Hepatocyte (in vitro differentiated cells): ENCODE data around the gene RPL36A. TPM values are rescaled to one million over a fixed set of nuclear protein-coding genes. Genes with fewer than 3 reads are reported as not detected.

Experiments used
- DNase-seq: peaks from one replicate; pipeline ENCODE4 v3.0.0-alpha.2; 2016; ENCODE audit warnings: low spot score
- H2AFZ ChIP-seq: fragments of 200-600 bp; sonication (generic); 2 replicates; pipeline ENCODE4 v1.6.0; 2016; ENCODE audit warnings: antibody characterized with exemption, mild to moderate bottlenecking
- H3K27ac ChIP-seq: fragments of 200-600 bp; sonication (generic); 2 replicates; pipeline ENCODE4 v1.5.1; 2016; ENCODE audit warnings: mild to moderate bottlenecking
- H3K27me3 ChIP-seq: fragments of 200-600 bp; sonication (generic); 2 replicates; pipeline ENCODE4 v1.6.1; 2016
- H3K36me3 ChIP-seq: fragments of 200-600 bp; sonication (generic); replicated peaks from 2 replicates; pipeline ENCODE4 v1.5.1; 2016; ENCODE audit warnings: low read depth; ENCODE audit not compliant: insufficient read depth
- H3K4me1 ChIP-seq: fragments of 200-600 bp; sonication (generic); 2 replicates; pipeline ENCODE4 v1.5.1; 2016; ENCODE audit warnings: mild to moderate bottlenecking, moderate library complexity; ENCODE audit not compliant: insufficient read depth
- H3K4me2 ChIP-seq: fragments of 200-600 bp; sonication (generic); 2 replicates; pipeline ENCODE4 v1.6.0; 2016
- H3K4me3 ChIP-seq: fragments of 200-600 bp; sonication (generic); 2 replicates; pipeline ENCODE4 v1.5.1; 2016; ENCODE audit warnings: mild to moderate bottlenecking
- H3K79me2 ChIP-seq: fragments of 200-600 bp; sonication (generic); 2 replicates; pipeline ENCODE4 v1.6.0; 2017; ENCODE audit warnings: mild to moderate bottlenecking
- H3K9me2 ChIP-seq: fragments of 200-600 bp; sonication (generic); replicated peaks from 2 replicates; pipeline ENCODE4 v1.6.0; 2017; ENCODE audit warnings: mild to moderate bottlenecking; ENCODE audit not compliant: insufficient read depth
- H3K9me3 ChIP-seq: fragments of 200-600 bp; sonication (generic); 2 replicates; pipeline ENCODE4 v1.5.1; 2016; ENCODE audit warnings: low read depth, mild to moderate bottlenecking
- H4K20me1 ChIP-seq: fragments of 200-600 bp; sonication (generic); 2 replicates; pipeline ENCODE4 v1.6.0; 2016; ENCODE audit warnings: mild to moderate bottlenecking; ENCODE audit not compliant: insufficient read depth, poor library complexity, severe bottlenecking
- CTCF ChIP-seq: fragments of 200-600 bp; sonication (generic); IDR thresholded peaks from 2 replicates; pipeline ENCODE4 v1.5.1; 2016; ENCODE audit warnings: antibody characterized with exemption, mild to moderate bottlenecking; ENCODE audit not compliant: poor library complexity
- EZH2 ChIP-seq: fragments of 200-600 bp; sonication (generic); IDR thresholded peaks from 2 replicates; pipeline ENCODE4 v1.6.1; 2016; ENCODE audit warnings: antibody characterized with exemption, mild to moderate bottlenecking, borderline replicate concordance
- EZH2phosphoT487 ChIP-seq: fragments of 200-600 bp; sonication (generic); IDR thresholded peaks from one replicate; pipeline ENCODE4 v1.6.1; 2018; ENCODE audit warnings: antibody characterized with exemption, mild to moderate bottlenecking, low read depth, moderate library complexity; ENCODE audit not compliant: unreplicated experiment, severe bottlenecking
- WGBS: methylation state at CpG from one replicate; pipeline ENCODE4 v1.1.6; 2016; ENCODE audit warnings: low lambda C conversion rate; ENCODE audit errors: missing lambda C conversion rate; 5-methylcytosine and 5-hydroxymethylcytosine counted together
- polyA plus RNA-seq: library from polyadenylated mRNA; unstranded; fragments of >200 nt; fragmentation: Nextera tagmentation; extraction: Ambion mirVana; gene quantifications from 2 replicates; pipeline ENCODE4 v1.2.1, GENCODE V29; 2016
- total RNA-seq: library from RNA; depleted of rRNA; stranded (reverse); fragments of >200 nt; gene quantifications from 2 replicates; pipeline ENCODE4 v1.2.3, GENCODE V29; 2014

The RPL36A gene
- total and polyA plus RNA-seq, 2 experiments from 2014 or later, result 245 to 2,118 TPM

DNA sequence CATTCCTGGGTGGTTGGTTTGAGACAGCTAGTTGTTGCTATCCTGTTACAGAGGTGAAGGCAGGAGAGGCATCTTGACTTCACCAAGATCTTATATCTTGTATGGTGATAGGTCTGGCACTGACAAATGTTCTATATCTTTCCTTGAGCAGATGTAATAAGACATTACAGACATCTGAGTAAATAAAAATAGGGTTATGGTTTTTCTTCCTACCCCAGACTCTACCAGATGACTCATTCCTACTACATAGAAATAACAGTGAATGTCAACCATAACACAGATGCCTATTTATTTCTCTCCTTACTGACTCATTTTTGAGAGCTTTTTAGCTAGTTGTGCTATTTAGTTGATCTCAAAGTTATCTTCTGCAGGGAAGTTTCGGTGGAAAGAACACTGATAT, 39.1 kb downstream of the RPL36A start:
- H3K4me1 ChIP-seq, result no peaks in the 10 kb centered on the region
- H3K9me2 ChIP-seq, result no peaks in the 10 kb centered on the region
- H3K9me3 ChIP-seq, result no peaks in the 10 kb centered on the region
- no peak for DNase-seq
- H3K4me3 ChIP-seq, result no peak overlapping the region
- no peaks in the 10 kb centered on the region for H3K79me2 ChIP-seq
- H3K36me3 ChIP-seq, result no peaks in the 10 kb centered on the region
- H3K27ac ChIP-seq, result no peak overlapping the region
- H4K20me1 ChIP-seq, result no peaks in the 10 kb centered on the region
- no peaks in the 10 kb centered on the region for H3K27me3 ChIP-seq
- no peak for TF ChIP-seq EZH2phosphoT487
- TF ChIP-seq EZH2, result no peak
- no peak for TF ChIP-seq CTCF
- 48% methylated on average over 1 of the region's 1 CpG for WGBS
- no peak overlapping the region for H3K4me2 ChIP-seq
- H2AFZ ChIP-seq, result no peak overlapping the region

DNA sequence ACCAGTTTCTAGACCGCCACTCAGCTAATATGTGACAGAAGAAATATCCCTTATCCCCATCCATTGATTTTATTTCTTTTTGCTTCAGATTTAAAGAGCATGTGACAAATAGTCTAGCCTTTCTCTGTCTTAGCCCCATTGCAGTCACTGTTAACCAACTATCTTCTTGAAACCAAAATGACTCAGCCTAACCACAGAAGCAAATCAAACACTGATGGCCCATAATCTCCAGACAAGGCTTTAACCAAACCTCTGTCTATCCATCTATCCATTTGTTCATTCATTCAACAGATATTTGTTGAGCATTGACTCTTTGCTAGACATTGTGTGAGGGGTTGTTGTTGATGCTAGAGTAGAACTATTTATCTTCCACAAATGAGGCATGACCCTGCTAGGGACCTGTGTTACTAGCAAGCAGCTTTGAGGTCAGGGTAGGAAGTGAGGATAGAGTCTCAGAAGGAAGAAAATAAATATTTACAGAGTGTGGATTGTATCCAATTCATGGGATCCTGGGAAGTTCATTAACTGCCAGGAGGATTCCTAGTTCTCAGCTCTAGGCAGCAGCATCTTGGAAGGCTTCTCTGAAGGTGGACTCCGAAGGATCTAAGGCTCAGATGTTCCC, 39.8 kb downstream of the RPL36A start:
- Histone ChIP-seq H3K27ac (no peak overlapping the region), H3K4me1 (no peaks in the 10 kb centered on the region), H3K4me3 (no peak overlapping the region), H3K9me3 (no peaks in the 10 kb centered on the region), H4K20me1 (no peaks in the 10 kb centered on the region), H2AFZ (no peak overlapping the region), H3K27me3 (no peaks in the 10 kb centered on the region), H3K4me2 (no peak overlapping the region), H3K9me2 (no peaks in the 10 kb centered on the region), H3K36me3 (no peaks in the 10 kb centered on the region), H3K79me2 (no peaks in the 10 kb centered on the region)
- no peak for DNase-seq
- 84% methylated on average over 2 of the region's 2 CpGs for WGBS
- no peak for TF ChIP-seq EZH2phosphoT487
- no peak for TF ChIP-seq CTCF
- TF ChIP-seq EZH2, result no peak

DNA sequence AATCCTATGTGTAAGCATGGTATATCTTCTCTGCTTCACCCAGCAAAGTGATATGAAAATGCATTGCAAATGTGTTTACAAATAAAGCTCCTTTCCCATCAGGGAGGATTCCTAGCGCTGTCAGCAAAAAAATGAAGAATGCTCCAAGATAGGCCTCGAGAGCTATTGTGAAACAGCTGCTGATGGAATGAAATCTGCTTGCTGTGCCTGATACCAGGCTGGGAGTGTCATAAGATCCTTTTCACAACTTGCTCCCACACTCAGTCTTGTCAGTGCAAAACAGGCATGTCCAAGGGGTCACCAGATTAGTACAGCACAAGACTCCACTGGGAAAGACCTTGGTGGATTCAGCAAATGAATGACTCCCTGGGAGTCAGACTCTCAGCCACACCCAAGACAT, 51.3 kb downstream of the RPL36A start:
- 59% methylated on average over 2 of the region's 2 CpGs for WGBS
- H3K27ac ChIP-seq, result peak overlapping the region; percentile 37
- DNase-seq, result peak; percentile 23

More for the DNA sequence above, 51.3 kb downstream of the RPL36A start:
- H3K4me2 ChIP-seq, result no peak overlapping the region
- H3K79me2 ChIP-seq, result no peaks in the 10 kb centered on the region
- no peak overlapping the region for H2AFZ ChIP-seq
- no peaks in the 10 kb centered on the region for H3K27me3 ChIP-seq
- no peaks in the 10 kb centered on the region for H3K9me3 ChIP-seq
- H3K9me2 ChIP-seq, result no peaks in the 10 kb centered on the region
- no peak for TF ChIP-seq CTCF
- TF ChIP-seq EZH2, result no peak
- no peak for TF ChIP-seq EZH2phosphoT487
- no peaks in the 10 kb centered on the region for H3K36me3 ChIP-seq
- H3K4me1 ChIP-seq, result no peaks in the 10 kb centered on the region
- no peak overlapping the region for H3K4me3 ChIP-seq
- H4K20me1 ChIP-seq, result no peaks in the 10 kb centered on the region

Other genes starting within 250 kb of the RPL36A start
- 0.40 and 0.84 TPM in 2 replicates for gene DRP2, start 171.2 kb upstream of the RPL36A start, total RNA-seq
- 0.11 and 0.22 TPM in 2 replicates for gene DRP2, start 171.2 kb upstream of the RPL36A start, polyA plus RNA-seq
- gene TAF7L, start 99.7 kb upstream of the RPL36A start, total RNA-seq, result not detected in 2 replicates
- 0.08 TPM in 1 of 2 replicates, not detected in the other for gene TAF7L, start 99.7 kb upstream of the RPL36A start, polyA plus RNA-seq
- gene TIMM8A, start 42.3 kb upstream of the RPL36A start, total RNA-seq, result 8.8 and 10.2 TPM in 2 replicates
- gene TIMM8A, start 42.3 kb upstream of the RPL36A start, polyA plus RNA-seq, result 13.0 and 16.5 TPM in 2 replicates
- gene BTK, start 4.8 kb upstream of the RPL36A start, total RNA-seq, result 0.70 and 0.96 TPM in 2 replicates
- gene BTK, start 4.8 kb upstream of the RPL36A start, polyA plus RNA-seq, result 0.62 and 1.4 TPM in 2 replicates
- gene GLA, start 16.9 kb downstream of the RPL36A start, total RNA-seq, result 134 and 147 TPM in 2 replicates
- gene GLA, start 16.9 kb downstream of the RPL36A start, polyA plus RNA-seq, result 86.4 and 96.5 TPM in 2 replicates
- 74.4 and 76.0 TPM in 2 replicates for gene HNRNPH2, start 17.2 kb downstream of the RPL36A start, total RNA-seq
- 103 and 112 TPM in 2 replicates for gene HNRNPH2, start 17.2 kb downstream of the RPL36A start, polyA plus RNA-seq
- gene ARMCX4, start 94.4 kb downstream of the RPL36A start, total RNA-seq, result 5.0 and 8.3 TPM in 2 replicates
- 5.2 and 6.2 TPM in 2 replicates for gene ARMCX4, start 94.4 kb downstream of the RPL36A start, polyA plus RNA-seq
- 53.1 and 62.4 TPM in 2 replicates for gene ARMCX1, start 159.5 kb downstream of the RPL36A start, total RNA-seq
- gene ARMCX1, start 159.5 kb downstream of the RPL36A start, polyA plus RNA-seq, result 35.2 and 41.5 TPM in 2 replicates
- 44.0 and 65.3 TPM in 2 replicates for gene ARMCX6, start 227.0 kb downstream of the RPL36A start, total RNA-seq
- gene ARMCX6, start 227.0 kb downstream of the RPL36A start, polyA plus RNA-seq, result 70.2 and 70.7 TPM in 2 replicates
- 97.6 and 102 TPM in 2 replicates for gene ARMCX3, start 232.1 kb downstream of the RPL36A start, total RNA-seq
- 99.5 and 112 TPM in 2 replicates for gene ARMCX3, start 232.1 kb downstream of the RPL36A start, polyA plus RNA-seq